H1 (cell line): ENCODE measurements around the gene ITGA11. TPM values are rescaled to one million over a fixed set of nuclear protein-coding genes. Genes with fewer than 3 reads are reported as not detected.

Source experiments
- ATF3 ChIP-seq: IDR thresholded peaks from 2 replicates; pipeline ENCODE4 v1.6.1; 2011; ENCODE audit warnings: low read depth, mild to moderate bottlenecking, low read length; ENCODE audit not compliant: insufficient read depth
- CHD1 ChIP-seq: IDR thresholded peaks from 2 replicates; pipeline ENCODE4 v1.6.1; 2012; ENCODE audit warnings: low read depth, low read length, improper control_type of control experiment
- CTCF ChIP-seq, 3 experiments: IDR thresholded peaks; 1 replicate in 2 of 3; 2 replicates in 1 of 3; pipeline versions ENCODE4 v1.5.1 to v1.6.1; 2011; ENCODE audit warnings: low read length in 3 of 3, mild to moderate bottlenecking in 3 of 3, inconsistent platforms in 2 of 3, low read depth in 1 of 3, moderate library complexity in 1 of 3; ENCODE audit not compliant: insufficient read depth in 1 of 3; ENCODE audit errors: control extremely low read depth in 1 of 3
- EP300 ChIP-seq, 2 experiments: IDR thresholded peaks; 1 replicate in 1 of 2; 2 replicates in 1 of 2; pipeline ENCODE4 v1.6.1; 2011 to 2012; ENCODE audit warnings: low read depth in 2 of 2, low read length in 2 of 2, mild to moderate bottlenecking in 2 of 2, borderline replicate concordance in 1 of 2, inconsistent platforms in 1 of 2, moderate library complexity in 1 of 2
- EZH2 ChIP-seq: fragments of 200-600 bp; sonication (generic); IDR thresholded peaks from 2 replicates; pipeline ENCODE4 v1.7.1; 2012; ENCODE audit warnings: low read depth, mild to moderate bottlenecking, moderate library complexity, low read length, inconsistent platforms; ENCODE audit not compliant: severe bottlenecking
- JUN ChIP-seq: IDR thresholded peaks from 2 replicates; pipeline ENCODE4 v1.6.1; 2011; ENCODE audit warnings: low read depth, mild to moderate bottlenecking, improper control_type of control experiment, low read length
- KDM1A ChIP-seq: fragments of 200-600, 300-600 bp; sonication (generic); IDR thresholded peaks from 2 replicates; pipeline ENCODE4 v1.7.1; 2016; ENCODE audit warnings: mild to moderate bottlenecking, low read length, borderline replicate concordance
- NANOG ChIP-seq: IDR thresholded peaks from 2 replicates; pipeline ENCODE4 v1.6.1; 2011; ENCODE audit warnings: low read length, low read depth, mild to moderate bottlenecking, inconsistent platforms; ENCODE audit not compliant: insufficient read depth, poor library complexity, severe bottlenecking
- POLR2AphosphoS5 ChIP-seq: IDR thresholded peaks from 2 replicates; pipeline ENCODE4 v1.6.1; 2011; ENCODE audit warnings: low read depth, low read length
- SIRT6 ChIP-seq: IDR thresholded peaks from one replicate; pipeline ENCODE4 v1.7.1; 2012; ENCODE audit warnings: low read length, inconsistent platforms
- SUZ12 ChIP-seq: fragments of 200-600 bp; sonication (generic); IDR thresholded peaks from 2 replicates; pipeline ENCODE4 v1.6.1; 2012; ENCODE audit warnings: mild to moderate bottlenecking, inconsistent platforms, low read length, moderate library complexity, mixed read lengths
- TAF1 ChIP-seq: IDR thresholded peaks from 2 replicates; pipeline ENCODE4 v1.6.1; 2011; ENCODE audit warnings: mild to moderate bottlenecking, low read depth, low read length
- polyA plus RNA-seq, 7 experiments: library from polyadenylated mRNA; depleted of rRNA in 3 of 7; stranded (reverse) in 5 of 7; unstranded in 2 of 7; fragments of >200 nt in 5 of 7; fragments of 200-250 nt in 2 of 7; gene quantifications; 1 replicate in 5 of 7; 2 replicates in 1 of 7; 4 replicates in 1 of 7; pipeline versions ENCODE4 v1.2.1 to v1.2.3, GENCODE V29; 2011 to 2013; ENCODE audit warnings: missing spikeins in 2 of 7, mixed read lengths in 2 of 7
- total RNA-seq: library from RNA; stranded (reverse); fragmentation: NEBNext Ultra II Directional; extraction: Animal tissue kit (Norgen Biotek cat#: 25700); gene quantifications from 2 replicates; pipeline ENCODE4 v1.2.1, GENCODE V29; 2021

ITGA11 gene
- total and polyA plus RNA-seq, 2 of the 8 experiments (the other 6 are each of a cell fraction or from before 2014, with no cell fraction given) = 0.05 to 0.06 TPM

GRCh38 chr15:68256675-68257450 is 175.1 kb downstream of the ITGA11 start (continued):
- no peak for TF ChIP-seq ATF3
- TF ChIP-seq NANOG = peak; percentile 42
- TF ChIP-seq JUN = no peak
- peak in 1 of 3 experiments; percentile 9; a peak in 1 of 4 replicates for TF ChIP-seq CTCF (IDR thresholded peaks at IDR 0.05; ENCODE audit: control extremely low read depth in 1 of 3, insufficient read depth in 1 of 3, low read depth in 1 of 3, low read length in 3 of 3)
- TF ChIP-seq KDM1A = no peak
- TF ChIP-seq CHD1 = no peak
- TF ChIP-seq POLR2AphosphoS5 = peak; percentile 84; the same call in 1 of the 2 replicates
- TF ChIP-seq SIRT6 = no peak
- TF ChIP-seq SUZ12 = no peak
- no peak for TF ChIP-seq EZH2
- TF ChIP-seq EP300 (IDR thresholded peaks at IDR 0.05; ENCODE audit: borderline replicate concordance in 1 of 2, low read depth in 2 of 2, low read length in 2 of 2) = peak in 1 of 2 experiments; percentile 50; a peak in 1 of 3 replicates
- peak; percentile 73 for TF ChIP-seq TAF1
